Fibroblast of pulmonary artery (primary cell): ENCODE results near the gene CAPN5.

Experiments used
- DNase-seq: peaks from one replicate; pipeline ENCODE4 v3.0.0-alpha.2; 2010; ENCODE audit warnings: low read depth
- H3K4me3 ChIP-seq: replicated peaks from 2 replicates; pipeline ENCODE4 v1.5.1; 2011; ENCODE audit warnings: low read depth, mild to moderate bottlenecking, control low read depth, low read length, moderate library complexity
- CTCF ChIP-seq: IDR thresholded peaks from 2 replicates; pipeline ENCODE4 v1.5.1; 2011; ENCODE audit warnings: mild to moderate bottlenecking, control low read depth, low read length, inconsistent platforms; ENCODE audit errors: missing control alignments

The CAPN5 gene

GRCh38 chr11:77138106-77138649 lies 71.4 kb downstream of the CAPN5 start:
- H3K4me3 ChIP-seq: no peak overlapping the region
- no peak for TF ChIP-seq CTCF
- no peak for DNase-seq

- no peak for DNase-seq
- no peak for TF ChIP-seq CTCF
- H3K4me3 ChIP-seq: no peak overlapping the region
Measured at GRCh38 chr11:77139201-77139600, 72.4 kb downstream of the CAPN5 start.

- no peak overlapping the region for H3K4me3 ChIP-seq
Measured at GRCh38 chr11:77140231-77140851, 73.6 kb downstream of the CAPN5 start.

GRCh38 chr11:77141034-77141433 lies 74.3 kb downstream of the CAPN5 start:
- TF ChIP-seq CTCF: no peak
- DNase-seq: peak; percentile 72
- H3K4me3 ChIP-seq: no peak overlapping the region

More at GRCh38 chr11:77140231-77140851, 73.6 kb downstream of the CAPN5 start:
- TF ChIP-seq CTCF: no peak
- DNase-seq: peak; percentile 91

- no peak overlapping the region for H3K4me3 ChIP-seq
- no peak for DNase-seq
- no peak for TF ChIP-seq CTCF
Measured at GRCh38 chr11:77141475-77141874, 74.7 kb downstream of the CAPN5 start.

DNA sequence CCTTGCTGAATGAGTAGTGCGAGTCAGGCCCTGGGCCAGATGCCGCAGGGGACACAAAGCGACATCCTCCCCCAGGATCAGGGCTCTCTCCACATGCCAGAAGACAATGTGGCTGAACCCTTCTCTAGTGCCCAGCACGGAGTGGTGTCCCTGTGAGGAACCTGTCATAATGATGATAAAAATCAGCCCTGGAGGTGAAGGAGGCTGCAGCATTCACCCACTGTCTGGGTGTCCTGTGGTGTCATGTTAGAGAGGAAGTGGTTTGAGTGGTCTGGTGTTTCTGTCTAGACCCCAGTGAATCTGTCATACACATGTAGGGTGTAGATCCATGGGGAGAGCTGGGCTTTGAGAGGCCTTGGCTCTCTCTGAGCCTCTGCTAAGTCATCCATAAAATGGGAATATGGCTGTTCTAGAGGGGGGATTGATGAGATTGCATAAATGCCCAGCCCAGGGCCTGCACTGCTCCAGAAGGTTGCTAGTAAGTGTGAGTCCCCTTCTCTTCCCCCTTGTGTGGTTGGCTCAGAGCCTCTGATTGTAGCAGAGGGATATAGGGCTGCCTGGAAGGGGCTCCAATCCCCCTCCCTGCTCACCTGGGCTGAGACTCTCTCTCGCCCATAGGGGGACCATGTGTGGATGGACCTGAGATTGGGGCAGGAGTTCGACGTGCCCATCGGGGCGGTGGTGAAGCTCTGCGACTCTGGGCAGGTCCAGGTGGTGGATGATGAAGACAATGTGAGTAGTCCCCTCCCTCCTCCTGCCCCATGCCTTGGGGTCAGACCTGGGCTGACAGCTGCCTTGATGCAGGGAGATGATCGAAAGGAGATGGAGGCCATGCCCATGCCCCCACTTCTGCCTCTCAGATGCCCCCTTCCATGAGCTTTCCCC lies 75.6 kb downstream of the CAPN5 start:
- no peak for DNase-seq
- no peak for TF ChIP-seq CTCF

More for the DNA sequence above, 75.6 kb downstream of the CAPN5 start:
- no peak overlapping the region for H3K4me3 ChIP-seq
